Activated CD4-positive, alpha-beta T cell treated with anti-CD3 and anti-CD28 coated beads, Interleukin-2, Interleukin-6, amounts not matched to agents 100 ng/mL and 50 ng/mL, durations not matched to agents 16 hours and 8 hours (primary cell): Measurements from ENCODE around the gene NME9.

Experiments used
- DNase-seq: peaks from one replicate; pipeline ENCODE4 v3.0.0-alpha.2; 2020

Gene NME9

DNA sequence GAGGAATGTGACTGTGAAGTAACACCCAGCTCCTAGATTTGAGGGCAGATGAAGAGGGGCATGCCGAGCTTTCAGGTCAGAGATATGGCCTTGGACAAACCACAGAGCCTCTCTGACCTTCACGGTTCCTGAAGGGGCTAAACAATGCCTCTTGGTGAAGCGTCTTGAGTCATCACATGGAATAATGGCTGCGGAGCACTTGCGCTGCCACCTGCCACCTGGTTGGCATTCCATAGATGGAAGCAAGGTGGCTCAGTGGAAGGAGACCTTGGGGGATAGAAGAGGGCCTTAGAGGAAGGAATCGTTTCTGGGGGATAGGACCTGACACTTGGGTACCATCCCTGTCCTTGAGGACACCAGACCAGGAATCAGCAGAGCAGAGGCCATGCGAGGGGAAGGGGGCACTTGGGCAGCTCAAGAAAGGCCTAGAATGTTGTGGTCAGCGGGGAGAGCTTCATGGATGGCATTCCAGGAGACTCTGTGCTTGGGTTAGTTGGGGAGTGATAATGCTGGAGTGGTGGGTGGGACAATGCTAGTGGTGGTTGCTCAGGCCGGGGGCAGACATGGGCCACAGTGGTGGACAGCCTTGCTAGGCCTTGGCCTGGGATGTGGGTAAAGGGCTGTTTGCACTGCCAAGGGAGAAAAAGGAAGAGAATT is 31.3 kb upstream of the NME9 start:
- DNase-seq = no peak

DNA sequence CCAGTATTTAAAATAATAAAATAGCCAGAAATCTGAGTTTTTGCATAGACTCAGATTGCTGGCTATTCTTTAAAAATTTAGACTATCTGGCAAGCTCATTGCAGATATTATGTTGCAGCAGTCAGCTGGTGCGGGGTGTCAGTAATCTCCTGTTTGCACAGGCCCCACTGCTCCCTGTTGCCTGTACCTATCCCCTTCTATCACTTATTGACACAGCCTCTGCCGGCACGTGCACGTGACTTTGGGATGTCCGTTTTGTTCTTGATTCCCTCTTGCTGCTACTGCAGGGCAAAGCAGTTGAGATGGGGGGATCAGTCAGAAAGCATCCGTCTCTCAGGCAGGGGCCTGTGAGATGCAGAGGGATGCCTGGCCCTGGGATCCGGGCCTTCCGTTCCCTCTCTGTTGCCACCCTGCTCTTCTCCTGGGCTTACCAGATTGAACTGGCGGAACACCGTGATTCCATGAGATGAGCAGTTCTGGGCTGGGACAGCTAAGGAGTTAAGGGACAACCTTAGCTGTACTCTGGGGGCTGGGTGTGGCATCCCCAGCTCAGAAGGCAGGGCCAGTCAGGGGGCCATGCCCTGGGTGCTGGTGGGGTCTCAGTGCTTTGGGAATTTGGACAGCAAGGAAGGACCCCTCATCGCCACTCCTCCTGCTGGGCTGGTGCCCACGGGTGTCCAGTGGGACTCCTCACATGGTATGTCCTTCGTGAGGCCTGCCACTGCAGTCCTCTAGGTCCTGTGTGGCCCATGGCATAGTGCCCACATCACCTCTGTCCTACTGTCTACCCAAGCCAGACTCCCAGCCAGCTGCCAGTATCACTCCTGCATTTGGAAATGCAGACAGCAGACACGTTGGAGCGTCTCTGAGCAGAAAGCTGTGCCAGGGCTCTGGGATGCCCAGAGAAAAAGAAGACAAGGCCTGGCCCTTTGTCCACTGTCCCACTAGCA is 30.5 kb upstream of the NME9 start:
- DNase-seq = no peak

DNA sequence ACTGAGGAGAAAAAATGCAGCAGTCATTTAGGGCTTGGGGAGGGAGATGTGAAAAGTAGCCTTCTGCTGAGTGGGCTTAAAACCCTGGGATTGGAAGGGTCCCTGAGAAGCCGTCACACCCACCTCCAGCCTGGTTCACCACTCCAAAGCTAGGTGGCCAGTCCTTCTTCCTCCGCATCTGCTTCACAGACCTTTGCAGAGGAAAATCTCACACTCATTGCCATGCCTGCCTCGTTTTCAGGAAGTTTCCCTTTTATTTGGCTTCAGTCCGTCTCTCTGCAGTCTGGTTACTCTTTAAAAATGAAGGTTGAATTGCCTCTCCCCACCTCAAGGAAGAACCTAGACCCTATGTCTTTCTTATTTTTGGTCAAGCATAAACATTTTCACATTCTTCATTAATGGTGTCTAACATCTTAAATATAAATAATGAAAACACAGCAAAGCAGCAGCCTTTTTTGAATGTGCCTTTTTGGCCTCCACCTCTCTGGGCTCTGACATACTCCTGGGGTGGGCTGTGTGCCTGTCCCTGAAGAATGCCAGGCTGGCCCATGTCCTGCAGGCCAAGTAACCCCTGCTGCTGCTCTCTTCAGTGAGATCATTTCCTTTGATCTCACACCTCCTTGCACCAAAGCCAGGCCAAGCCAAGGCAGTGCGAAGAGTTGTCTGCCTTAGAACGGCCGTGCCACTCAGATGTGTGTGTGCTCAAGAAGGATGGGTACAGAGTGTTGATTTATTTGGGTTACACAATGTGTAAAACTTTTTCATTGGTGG is 29.7 kb upstream of the NME9 start:
- no peak for DNase-seq

DNA sequence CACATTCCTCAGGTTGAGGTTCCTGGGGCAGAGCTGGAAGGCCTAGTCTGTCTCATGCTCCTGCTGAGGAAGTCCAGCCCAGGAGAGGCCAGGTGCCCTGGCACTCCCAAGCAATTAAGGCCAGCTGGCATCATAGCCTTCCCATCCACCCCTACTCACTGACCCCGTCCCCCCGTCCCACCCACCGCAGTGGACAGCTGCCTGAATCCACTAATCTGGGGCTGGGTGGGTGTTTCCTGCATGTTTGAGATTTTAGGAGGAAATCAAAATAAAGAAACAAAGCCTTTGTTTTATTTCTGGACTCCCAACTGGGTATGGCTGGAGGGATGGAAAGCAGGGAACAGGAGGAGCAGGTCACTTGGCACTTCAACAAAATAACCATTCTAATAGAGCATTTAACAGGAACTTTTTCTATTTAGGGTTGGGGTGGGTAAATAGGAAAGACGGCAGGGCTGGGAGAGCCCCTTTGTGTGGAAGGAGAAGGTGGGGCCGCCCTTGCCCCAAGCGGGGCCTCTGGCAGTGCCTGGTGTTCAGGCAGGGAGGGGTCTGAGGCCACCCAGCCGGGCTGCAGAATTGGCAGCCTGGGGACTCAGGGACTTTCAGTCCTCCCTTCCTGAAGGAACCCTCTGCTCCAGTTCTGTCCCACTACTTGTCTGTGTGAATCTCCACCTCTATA is 27.2 kb upstream of the NME9 start:
- DNase-seq = no peak

DNA sequence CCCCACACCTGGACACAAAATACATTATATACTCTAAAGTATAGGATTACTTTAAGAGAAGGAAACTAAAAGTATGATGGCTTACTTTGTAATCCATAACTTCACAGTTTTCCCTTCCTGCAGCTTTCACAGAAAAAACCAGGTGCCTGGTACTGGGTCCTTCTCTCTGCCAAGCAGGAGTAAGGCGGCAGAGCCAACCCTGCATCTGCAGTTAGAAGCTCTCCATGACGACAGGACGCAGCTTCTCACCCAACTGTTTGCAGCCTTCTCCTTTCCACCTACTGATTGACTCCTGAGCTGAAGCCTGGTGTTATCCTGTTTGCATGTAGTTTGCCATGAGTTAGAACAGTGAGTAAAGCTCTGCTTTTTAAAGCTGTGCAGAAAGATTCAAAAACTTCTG is 25.4 kb upstream of the NME9 start:
- no peak for DNase-seq

DNA sequence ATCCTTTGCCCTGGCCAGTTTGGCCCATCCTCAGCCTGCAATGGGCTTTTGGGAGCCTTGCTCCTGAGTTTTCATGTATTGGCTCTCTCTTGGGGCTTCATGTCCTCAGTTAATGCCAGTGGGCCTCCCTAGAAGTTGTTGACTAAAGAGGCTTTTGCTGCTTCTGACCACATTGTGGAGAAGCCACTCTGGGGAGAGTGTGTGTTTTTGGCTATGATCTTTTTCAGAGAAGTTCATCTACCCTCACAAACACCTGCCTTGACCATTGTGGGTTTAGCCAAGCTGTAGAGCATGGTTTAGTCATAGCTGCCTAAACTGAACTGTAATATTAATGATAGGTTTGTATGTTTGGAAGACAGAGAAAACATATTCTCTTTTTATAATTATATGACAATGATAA is 24.7 kb upstream of the NME9 start:
- DNase-seq = no peak

DNA sequence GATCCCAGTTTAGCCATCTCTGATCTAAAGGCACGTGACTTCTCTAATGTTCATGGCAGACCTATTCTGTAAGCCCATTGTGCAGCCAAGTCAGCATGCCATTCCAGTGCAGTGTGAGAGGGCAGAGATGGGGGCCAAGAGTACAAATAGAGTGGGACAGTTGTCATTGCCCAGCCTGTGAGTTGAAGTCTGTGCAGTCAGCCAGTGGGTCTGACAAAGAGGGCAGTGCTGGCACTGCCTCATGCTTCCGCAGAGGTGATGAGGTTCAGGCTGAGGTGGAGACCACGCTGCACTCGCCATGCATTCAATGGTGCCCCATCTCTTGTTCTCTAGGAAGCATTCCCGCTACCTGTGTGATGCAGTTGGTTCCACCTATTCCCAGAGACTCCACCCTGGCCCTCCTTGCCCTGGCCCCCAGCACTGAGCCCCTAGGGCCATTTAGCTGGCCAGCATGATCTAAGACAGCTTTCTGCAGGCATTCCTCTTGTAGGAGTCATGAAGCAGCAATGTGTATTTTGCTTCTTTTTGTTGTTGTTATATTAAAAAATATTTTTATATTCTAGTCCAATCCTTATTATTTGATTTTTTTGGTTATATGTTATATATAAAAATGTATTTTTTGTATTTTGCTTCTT is 22.4 kb upstream of the NME9 start:
- no peak for DNase-seq

DNA sequence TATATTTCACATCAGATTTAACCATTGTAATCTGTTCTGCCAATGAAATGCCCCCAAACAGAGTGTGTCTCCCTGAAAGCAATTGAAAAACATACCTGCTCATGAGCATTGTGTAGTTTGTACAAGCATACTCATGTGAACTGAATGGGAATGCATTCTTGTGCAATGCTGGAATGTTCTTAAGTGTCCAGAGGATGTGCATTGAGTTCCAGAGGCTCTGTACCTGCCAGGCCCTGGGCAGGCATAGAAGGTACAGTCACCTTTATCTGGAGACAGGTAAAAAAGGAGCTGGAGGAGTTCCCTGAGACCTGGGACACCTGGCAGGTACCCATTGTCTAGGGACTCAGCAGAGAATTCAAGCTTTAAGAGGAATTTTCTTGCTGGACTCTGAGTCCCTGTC is 21.5 kb upstream of the NME9 start:
- no peak for DNase-seq

DNA sequence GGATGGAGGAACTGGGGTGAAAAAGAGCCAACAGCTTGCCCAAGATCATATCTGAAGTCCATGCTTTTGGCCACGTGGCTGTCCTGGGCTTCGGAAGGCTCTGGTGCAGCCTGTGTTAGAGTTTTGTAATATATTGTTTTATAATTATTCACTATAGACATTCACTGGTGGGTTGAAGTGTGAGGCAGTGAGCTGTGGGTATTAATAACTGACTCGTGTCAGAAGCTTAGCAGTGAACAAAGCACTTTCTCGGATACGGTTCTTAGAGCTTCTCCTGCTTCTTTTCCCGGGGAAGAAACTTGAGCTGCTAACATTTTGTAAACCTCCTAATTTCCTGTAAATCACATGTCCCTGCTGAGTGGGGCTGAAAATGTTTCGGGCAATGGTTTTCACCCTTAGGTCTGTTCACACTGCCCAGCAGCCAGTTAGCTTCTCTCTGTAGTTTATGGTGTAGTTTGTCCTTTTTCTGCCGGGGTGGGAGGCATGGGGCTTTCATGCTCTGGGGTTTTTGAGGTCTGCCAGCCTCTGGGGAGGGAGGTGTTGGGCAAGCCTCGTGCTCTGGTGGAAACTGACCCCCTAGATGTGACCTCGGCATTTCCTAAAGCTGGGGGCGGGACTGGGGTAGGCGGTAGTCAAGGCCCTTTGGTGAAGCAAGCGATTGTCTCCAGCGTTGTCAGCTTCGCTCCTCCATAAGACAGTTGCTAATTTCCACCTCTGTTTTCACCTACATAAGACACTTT is 20.4 kb upstream of the NME9 start:
- no peak for DNase-seq

DNA sequence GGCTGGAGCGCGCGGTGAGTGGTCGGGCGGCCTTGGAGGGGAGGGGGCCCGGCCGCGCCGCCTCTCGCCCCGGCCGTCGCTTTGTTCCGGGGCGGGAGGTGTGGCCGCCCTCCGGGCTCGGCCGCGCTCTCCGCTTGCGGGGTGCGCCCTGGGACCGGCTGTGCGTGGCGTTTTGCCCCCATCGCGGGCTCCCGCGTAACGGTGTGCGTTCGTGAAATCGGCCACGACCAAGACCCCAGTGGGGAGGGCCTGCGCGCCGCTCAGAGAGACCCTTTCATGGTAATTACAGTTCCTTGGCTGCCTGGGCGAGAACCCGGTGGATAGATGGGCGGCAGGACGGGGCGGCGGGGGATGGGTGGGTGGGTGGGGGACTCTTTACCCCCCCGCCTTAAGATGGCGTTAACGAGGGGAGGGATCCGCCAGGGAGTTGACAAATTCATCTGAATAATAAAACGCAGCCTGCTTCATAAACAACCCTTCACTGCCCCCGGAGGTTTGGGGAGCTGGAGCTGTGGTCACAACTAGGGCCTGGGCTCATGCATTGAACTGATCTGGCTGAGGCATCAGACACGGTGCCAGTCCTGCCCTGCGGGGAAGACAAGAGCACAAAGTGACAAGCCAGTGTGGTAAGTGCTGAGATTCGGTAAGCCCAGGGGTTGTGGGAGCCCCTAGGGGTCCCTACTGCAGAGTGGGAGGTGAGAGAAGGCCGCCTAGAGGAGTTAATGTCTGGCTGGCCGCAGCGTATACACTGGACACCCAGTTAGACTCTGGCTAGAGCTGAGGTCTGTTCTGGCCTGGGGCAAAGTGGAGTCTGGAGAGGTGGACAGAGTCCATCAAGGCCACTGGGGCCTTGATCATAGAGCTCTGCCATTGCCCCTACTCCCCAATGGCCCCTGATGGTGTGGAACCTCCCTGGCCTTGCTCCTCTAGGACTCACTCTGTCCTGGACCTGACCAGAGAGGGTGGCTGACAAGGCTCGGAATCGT is 19.4 kb upstream of the NME9 start:
- DNase-seq = no peak

DNA sequence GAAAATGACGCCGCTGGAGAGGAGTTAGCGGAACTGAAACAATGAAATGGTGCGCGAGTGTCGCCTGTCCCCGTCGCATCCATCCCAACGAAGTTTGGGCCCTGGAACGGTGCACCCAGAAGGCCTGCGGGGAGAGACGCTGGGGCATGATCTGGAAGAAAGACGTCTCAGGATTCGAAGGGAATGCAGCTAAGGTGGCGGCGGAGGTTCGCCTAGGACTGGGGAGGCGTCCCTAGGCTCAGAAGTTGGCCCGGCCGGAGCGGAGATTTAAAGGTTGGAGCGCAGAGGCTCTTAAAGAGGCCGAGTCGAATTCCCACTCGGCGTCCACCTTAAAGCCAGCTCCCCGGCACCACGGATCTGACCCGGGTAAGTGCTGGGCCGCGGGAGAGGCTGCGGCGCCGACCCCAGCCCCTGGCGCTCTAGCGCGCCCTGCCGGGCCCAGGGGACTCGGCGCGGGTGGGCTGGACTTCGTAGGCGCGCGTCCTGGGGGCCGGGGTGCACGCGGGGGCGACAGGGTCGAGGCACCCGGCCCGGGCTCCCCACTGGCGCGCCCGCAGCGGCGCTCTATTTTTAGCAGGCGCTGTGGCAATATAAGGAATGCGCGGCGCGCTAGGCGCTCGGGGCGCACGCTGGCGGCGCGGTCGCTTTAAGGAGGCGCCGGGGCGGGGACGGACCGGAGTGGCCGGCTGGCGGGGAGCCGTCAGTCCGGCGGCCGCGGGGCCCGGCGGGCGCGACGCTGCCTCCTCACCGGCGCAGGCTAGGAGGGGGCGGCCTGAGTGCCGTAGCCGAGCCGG is 18.5 kb upstream of the NME9 start, which contains the start of gene MRAS:
MRAS (plus strand) TSS at position 620 of the 794 bp plus-strand sequence. CDS start 24,305 bp downstream, outside the sequence.
- DNase-seq = peak; percentile 32

DNA sequence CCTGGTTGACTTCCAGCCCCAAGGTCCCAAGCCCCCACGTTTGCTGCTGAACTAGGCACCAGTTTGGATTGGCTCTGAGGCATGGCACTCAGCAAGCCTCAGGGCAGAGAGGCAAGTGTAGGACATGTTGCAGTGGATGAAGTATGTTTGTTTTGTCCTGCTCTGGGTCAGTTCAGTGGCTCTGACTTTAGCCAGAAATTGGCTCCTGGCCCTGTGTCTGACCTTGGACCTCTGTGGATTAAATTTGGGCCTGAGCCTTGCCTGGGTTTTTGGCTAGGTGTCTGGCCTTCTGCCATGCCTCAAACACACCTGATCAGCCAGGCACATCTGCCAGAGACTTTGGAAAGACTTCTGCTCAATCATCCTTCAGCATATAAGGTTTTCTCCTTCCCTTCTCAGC is 15.1 kb upstream of the NME9 start:
- no peak for DNase-seq

DNA sequence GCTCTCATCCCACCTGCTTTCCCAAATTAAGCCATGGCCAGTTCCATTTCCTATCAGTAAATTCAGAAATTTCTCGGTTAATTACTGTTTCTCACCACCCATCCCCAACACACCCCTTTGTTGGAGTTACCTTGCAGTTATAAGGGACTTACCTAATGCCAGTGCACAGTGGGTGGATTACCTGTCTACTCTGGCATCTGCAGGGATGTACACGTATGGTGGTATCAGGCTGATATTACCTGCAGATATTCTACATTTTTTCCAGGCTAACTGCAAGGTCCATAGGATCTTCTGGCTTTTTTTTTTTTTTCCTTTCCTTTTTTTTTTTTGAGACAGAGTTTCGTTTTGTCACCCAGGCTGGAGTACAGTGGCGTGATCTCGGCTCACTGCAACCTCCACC is 10.9 kb upstream of the NME9 start:
- DNase-seq = no peak

DNA sequence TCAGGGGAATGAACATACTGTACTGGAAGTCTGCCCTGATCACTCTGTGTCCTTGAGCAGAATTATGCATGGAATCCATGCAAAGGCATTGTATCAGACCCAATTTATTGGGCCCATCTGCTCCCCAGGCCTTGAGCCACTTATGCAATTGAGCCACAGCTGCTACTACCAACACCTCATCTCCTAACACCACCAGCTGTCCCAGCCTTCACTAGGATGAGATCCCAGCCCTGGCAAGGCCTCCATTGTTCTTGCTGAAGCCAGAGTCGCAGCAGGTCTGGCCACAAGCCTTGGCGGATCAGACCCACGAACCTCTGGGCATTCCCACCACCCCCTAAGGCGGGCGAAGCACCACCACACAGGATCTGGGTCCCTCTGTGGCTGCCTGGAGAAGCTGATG is 9.2 kb upstream of the NME9 start:
- DNase-seq = no peak

DNA sequence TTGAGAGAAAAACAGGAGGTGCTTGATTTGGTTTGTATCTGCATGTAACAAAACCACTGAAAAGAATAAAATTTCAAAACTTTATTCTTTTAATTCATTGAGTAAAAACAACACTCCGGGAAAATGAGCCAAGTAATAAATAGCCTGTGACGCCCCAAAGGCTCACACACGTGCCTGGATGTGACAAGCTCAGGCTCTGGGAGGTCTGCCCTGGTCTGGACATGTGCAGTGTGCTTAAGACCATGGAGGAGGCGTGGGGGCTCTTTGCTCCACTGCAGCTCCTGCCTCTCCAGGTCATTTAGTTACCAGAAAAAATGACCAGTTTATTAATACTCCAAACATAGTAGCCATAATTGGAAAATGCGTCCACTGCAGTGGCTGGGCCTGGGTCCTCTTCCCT is 8.6 kb upstream of the NME9 start:
- DNase-seq = no peak

DNA sequence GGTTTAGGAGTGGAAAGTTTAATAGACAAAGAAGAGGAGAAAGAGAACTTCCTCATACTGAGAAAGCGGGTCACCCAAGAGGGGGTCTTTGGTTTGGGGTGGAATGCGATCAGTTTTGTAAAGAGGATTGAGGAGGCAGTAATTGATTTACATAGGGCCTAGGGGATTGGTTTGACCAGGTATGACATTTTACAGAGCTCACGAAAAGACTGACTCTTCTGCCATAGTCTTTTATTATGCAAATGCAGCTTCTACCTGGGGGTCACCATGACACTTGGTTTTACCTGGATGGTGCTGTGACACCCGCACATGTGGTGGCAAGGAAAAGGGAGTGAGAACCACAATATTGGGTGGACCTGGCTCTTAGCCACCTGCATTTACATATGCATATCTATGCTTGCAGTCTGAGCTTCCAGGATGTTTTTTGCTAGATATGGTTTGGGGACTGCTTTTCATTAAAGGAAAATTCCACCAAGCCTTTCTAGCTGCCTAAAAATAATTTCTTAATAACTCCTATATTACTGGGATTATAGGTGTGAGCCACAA is 6.9 kb upstream of the NME9 start:
- DNase-seq = no peak

DNA sequence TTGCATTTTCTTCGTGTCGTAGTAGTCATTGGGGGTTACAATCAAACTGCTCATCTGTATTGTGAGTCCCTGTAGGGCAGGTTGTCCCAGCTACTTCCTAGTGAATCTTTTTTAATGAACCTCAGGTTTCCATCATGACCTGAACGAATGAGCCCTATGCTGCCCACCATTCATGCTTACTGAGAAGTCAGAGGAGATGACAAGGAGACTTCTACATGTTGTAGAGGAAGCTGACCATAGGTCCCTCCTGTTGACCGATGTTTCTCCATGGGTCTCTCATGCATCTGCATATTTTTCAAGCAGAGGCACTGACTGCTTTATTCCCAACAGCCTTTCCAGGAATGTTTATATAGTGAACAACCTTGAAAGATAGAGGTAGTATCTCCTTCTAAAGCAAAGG is 5.0 kb upstream of the NME9 start:
- no peak for DNase-seq

DNA sequence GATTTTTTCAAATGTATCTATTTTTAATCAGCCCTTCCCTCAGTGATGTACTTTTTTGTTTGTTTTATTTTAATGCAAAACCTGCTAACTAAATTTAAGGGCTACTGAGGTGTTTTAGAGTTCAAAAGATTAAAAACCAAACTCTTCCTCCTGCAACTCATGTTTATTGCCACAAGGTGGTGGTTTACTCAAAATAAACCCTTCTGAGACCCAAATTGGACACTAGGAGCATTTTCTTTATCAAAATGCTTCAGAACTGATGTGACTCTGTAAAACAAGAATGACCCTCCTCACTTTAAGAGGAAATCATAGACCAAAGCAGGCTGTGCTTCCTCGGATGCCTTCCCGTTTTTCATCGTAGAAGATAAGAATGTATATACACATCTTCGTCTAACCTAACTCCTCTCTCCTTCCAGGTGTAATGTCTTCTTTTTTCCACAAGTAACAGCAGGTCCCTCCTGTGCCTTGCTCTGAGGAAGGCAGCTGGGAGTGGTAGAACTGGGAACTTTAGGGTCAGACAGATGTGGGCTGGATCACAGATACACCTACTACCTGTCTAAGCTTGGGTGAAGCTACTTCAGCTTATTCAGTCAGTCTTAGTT is 2.9 kb upstream of the NME9 start:
- DNase-seq = peak; percentile 30
